Heart left ventricle (tissue), 16 donors: ENCODE results near the gene NUDT14. TPM values are rescaled to one million over a fixed set of nuclear protein-coding genes. Genes with fewer than 3 reads are reported as not detected.

ENCODE experiments used
- ATAC-seq, 4 donors: fragments of 200-7000 bp; cut with Tn5 transposase; one replicate each; pipeline ENCODE4 v1.9.1; 2020 to 2022; ENCODE audit warnings: moderate library complexity in 4 of 4, mild to moderate bottlenecking in 3 of 4, moderate number of reproducible peaks in 1 of 4
- DNase-seq, 5 donors: peaks; one replicate each; pipeline ENCODE4 v3.0.0-alpha.2; 2020
- H3K27ac ChIP-seq, 12 donors: fragments of 200-600 bp; sonication (generic) in 4 of 12; one replicate each; pipeline versions ENCODE4 v1.5.0 to v1.8.0; 2016 to 2022; ENCODE audit warnings: mild to moderate bottlenecking in 2 of 12
- H3K27me3 ChIP-seq, 9 donors: fragments of 200-600 bp; sonication (generic) in 2 of 9; one replicate each; pipeline versions ENCODE4 v1.5.1 to v1.8.0; 2016 to 2022; ENCODE audit warnings: mild to moderate bottlenecking in 3 of 9
- H3K36me3 ChIP-seq, 9 donors: fragments of 200-600 bp; sonication (generic) in 2 of 9; one replicate each; pipeline versions ENCODE4 v1.5.0 to v1.8.0; 2018 to 2022; ENCODE audit warnings: mild to moderate bottlenecking in 2 of 9
- H3K4me1 ChIP-seq, 12 donors: fragments of 200-600 bp; sonication (generic) in 4 of 12; one replicate each; pipeline versions ENCODE4 v1.5.0 to v1.8.0; 2016 to 2022; ENCODE audit warnings: mild to moderate bottlenecking in 3 of 12
- H3K4me3 ChIP-seq, 12 donors: fragments of 200-600 bp; sonication (generic) in 4 of 12; one replicate each; pipeline versions ENCODE4 v1.5.0 to v1.8.0; 2017 to 2022; ENCODE audit warnings: mild to moderate bottlenecking in 9 of 12, moderate library complexity in 4 of 12
- H3K9me3 ChIP-seq, 12 donors: fragments of 200-600 bp; sonication (generic) in 4 of 12; one replicate each; pipeline versions ENCODE4 v1.5.0 to v1.8.0; 2016 to 2022; ENCODE audit warnings: mild to moderate bottlenecking in 1 of 12
- POLR2A ChIP-seq, 2 donors: fragments of 450-650 bp; IDR thresholded peaks; one replicate each; pipeline ENCODE4 v1.6.1; 2017; ENCODE audit warnings: antibody characterized with exemption in 2 of 2, mild to moderate bottlenecking in 2 of 2, moderate library complexity in 2 of 2
- WGBS, 4 donors: extraction: QIAGEN DNeasy Blood & Tissue Kit in 2 of 4; methylation state at CpG; one replicate each; pipeline versions ENCODE4 v1.1.5 to v1.1.7; 2013 to 2018; 5-methylcytosine and 5-hydroxymethylcytosine counted together
- intact Hi-C, 10 donors: fragments of 100-400 bp; cut with DNase I; formaldehyde crosslinking; loops; one replicate each; pipeline versions ENCODE4 v1.11.1 to v1.14.2; 2022
- polyA plus RNA-seq, 2 donors: library from polyadenylated mRNA; stranded (reverse); fragments of 200-250 nt; gene quantifications; one replicate each; pipeline ENCODE4 v1.2.3, GENCODE V29; 2013
- total RNA-seq, 9 donors: library from RNA; depleted of rRNA in 2 of 9; stranded (reverse); fragments of >200 nt in 2 of 9; fragmentation: NEBNext Ultra II Directional in 3 of 9; extraction: Animal tissue kit (Norgen Biotek cat#: 25700) in 3 of 9; gene quantifications; one replicate each; pipeline versions ENCODE4 v1.1.0 to v1.2.4, GENCODE V29; 2016 to 2023
- TF ChIP-seq, protein P1 (sequence below), 12 donors: fragments of 200-600 bp; sonication (generic) in 4 of 12; IDR thresholded peaks; one replicate each; pipeline versions ENCODE4 v1.5.0 to v1.8.0; 2018 to 2022; ENCODE audit warnings: antibody characterized with exemption in 12 of 12, mild to moderate bottlenecking in 5 of 12
- donor health status: ischemic (EF 13 %, LVEDD 7.1; RV severe dilation, severe dysfunction).
- donor health status: healthy with polysubstance abuse.
- donor health status: DM: no; HTN: yes; CAD: no.
- donor health status: DM: no; HTN: no; CAD: no.
- donor health status: ischemic (EF 25% LVEDD 6.9; RV normal size, moderate dysfunction).
- donor health status: ischemic (EF 25% LVEDD 5.7; RV mildly dilated, moderate dysfunction).
- donor health status: healthy.
- donor health status: DM: yes; HTN: yes; CAD: no.
- donor health status: ischemic (EF 35%, LVEDD 5.7; RV mildly dilated, moderate dysfunction).
- donor health status: nonischemic (EF 11% LVEDD 7.7; RV severe dilation, severe dysfunction).
- donor health status: DM: yes; HTN: yes; CAD: no.
- donor health status: PGD.
- donor health status: ischemic (EF 29% LVEDD 5.4; RV normal size, mild dysfunction).
- donor health status: nonischemic (EF 23%, LVEDD 6.1; RV moderate dilation, normal function).

NUDT14 gene
- total and polyA plus RNA-seq, 11 donors = 14.3 to 48.9 (median 23.8) TPM

DNA sequence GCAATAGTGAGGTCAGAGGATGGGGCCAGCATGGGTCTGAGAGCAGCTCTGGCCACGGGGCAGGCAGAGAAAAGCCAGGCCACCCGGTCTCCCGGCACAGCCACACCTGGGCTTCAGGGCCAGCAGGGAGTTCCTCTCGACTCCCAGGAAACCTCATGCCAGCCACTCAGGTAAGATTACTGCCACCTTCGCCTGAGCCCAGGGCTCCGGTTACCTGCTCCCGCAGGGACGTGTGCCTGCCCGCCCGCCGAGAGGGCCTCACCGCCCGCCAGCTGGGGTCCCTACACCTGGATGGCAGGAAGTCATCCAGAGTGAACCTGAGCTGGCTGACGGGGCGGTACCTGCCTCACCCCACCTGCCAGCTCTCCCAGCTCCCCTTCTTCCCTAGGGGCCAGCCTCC is 19.8 kb downstream of the NUDT14 start:
- Histone ChIP-seq H3K4me1 (peaks cover 0 to 27% (median 9%) of the 10 kb centered on the region in 12 donors), H3K36me3 (no peaks in the 10 kb centered on the region), H3K27ac (no peak overlapping the region), H3K4me3 (no peak overlapping the region), H3K9me3 (no peaks in the 10 kb centered on the region), H3K27me3 (peaks cover 0 to 4% (median 0%) of the 10 kb centered on the region in 9 donors)
- WGBS, 4 donors = 68 to 86% (median 76%) methylated on average over 6 to 15 of the region's 15 CpGs
- no peak for TF ChIP-seq POLR2A (IDR thresholded peaks at IDR 0.05)
- TF ChIP-seq, protein P1, sequence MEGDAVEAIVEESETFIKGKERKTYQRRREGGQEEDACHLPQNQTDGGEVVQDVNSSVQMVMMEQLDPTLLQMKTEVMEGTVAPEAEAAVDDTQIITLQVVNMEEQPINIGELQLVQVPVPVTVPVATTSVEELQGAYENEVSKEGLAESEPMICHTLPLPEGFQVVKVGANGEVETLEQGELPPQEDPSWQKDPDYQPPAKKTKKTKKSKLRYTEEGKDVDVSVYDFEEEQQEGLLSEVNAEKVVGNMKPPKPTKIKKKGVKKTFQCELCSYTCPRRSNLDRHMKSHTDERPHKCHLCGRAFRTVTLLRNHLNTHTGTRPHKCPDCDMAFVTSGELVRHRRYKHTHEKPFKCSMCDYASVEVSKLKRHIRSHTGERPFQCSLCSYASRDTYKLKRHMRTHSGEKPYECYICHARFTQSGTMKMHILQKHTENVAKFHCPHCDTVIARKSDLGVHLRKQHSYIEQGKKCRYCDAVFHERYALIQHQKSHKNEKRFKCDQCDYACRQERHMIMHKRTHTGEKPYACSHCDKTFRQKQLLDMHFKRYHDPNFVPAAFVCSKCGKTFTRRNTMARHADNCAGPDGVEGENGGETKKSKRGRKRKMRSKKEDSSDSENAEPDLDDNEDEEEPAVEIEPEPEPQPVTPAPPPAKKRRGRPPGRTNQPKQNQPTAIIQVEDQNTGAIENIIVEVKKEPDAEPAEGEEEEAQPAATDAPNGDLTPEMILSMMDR (IDR thresholded peaks at IDR 0.05) = no peak
- intact Hi-C loops = loop anchor here in 3 of 10 donors (5.0 to 10.0 kb wide), 2 partner anchors 67 to 69 kb away; no protein-coding TSS in a partner anchor
- ATAC-seq (no peak), DNase-seq (no peak)

DNA sequence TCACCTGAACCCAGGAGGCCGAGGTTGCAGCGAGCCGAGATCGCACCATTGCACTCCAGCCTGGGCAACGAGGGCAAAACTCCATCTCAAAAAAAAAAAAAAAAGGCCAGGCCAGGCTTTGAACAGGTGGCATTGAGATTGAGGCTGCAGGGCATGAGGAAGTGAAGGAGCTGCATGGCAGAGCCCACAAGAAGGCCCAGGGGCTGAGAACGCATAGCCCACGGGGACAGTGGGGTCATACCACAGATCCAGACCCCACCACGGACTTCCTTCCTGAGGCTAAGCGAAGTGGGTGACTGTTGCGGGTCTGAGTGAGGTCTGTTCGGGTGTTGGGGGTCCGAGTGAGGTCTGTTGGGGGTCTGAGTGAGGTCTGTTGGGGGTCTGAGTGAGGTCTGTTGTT is 20.3 kb downstream of the NUDT14 start:
- Histone ChIP-seq H3K27me3 (no peaks in the 10 kb centered on the region), H3K4me3 (no peak overlapping the region), H3K36me3 (peaks cover 0 to under 1% (median 0%) of the 10 kb centered on the region in 9 donors), H3K4me1 (peaks cover 0 to 21% (median 6%) of the 10 kb centered on the region in 12 donors), H3K9me3 (no peaks in the 10 kb centered on the region), H3K27ac (no peak overlapping the region)
- TF ChIP-seq POLR2A (IDR thresholded peaks at IDR 0.05) = no peak
- TF ChIP-seq, protein P1 (IDR thresholded peaks at IDR 0.05) = no peak
- DNase-seq (no peak), ATAC-seq (no peak)
- intact Hi-C loops = loop anchor here in 3 of 10 donors (5.0 to 10.0 kb wide), 2 partner anchors 66 to 68 kb away; no protein-coding TSS in a partner anchor
- WGBS, 4 donors = 84 to 90% (median 87%) methylated on average over 12 of the region's 12 CpGs

DNA sequence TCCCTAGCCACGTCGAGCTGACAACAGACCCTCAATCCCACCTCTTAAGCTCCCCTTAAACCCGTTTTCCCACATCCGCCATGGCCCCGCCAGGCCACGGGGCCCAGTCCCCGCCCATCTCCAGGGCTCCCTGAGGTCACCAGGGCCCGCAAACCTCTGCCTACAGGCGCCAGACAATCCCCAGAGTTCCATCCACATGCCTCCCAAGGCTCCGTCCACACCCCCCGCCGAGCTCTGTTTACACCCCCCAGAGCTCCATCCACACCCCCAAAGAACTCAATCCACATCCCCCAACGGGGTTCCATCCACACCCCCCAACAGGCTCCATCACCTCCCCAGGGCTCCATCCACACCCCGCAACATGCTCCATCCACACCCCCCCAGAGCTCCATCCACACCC is 21.8 kb downstream of the NUDT14 start:
- DNase-seq (no peak), ATAC-seq (no peak)
- no peak overlapping the region for H3K4me3 ChIP-seq
- 84 to 92% (median 85%) methylated on average over 14 of the region's 14 CpGs for WGBS, 4 donors
- TF ChIP-seq, protein P1 (IDR thresholded peaks at IDR 0.05) = no peak
- TF ChIP-seq POLR2A (IDR thresholded peaks at IDR 0.05) = no peak
- H3K27ac ChIP-seq = no peak overlapping the region
- peaks cover 0 to 24% (median 4%) of the 10 kb centered on the region in 12 donors for H3K4me1 ChIP-seq
- intact Hi-C loops = loop anchor here in 1 of 10 donors (10.0 kb wide), 1 partner anchor 65 kb away; no protein-coding TSS in a partner anchor
- H3K27me3 ChIP-seq = no peaks in the 10 kb centered on the region
- H3K9me3 ChIP-seq = no peaks in the 10 kb centered on the region
- peaks cover 0 to 7% (median 0%) of the 10 kb centered on the region in 9 donors for H3K36me3 ChIP-seq

DNA sequence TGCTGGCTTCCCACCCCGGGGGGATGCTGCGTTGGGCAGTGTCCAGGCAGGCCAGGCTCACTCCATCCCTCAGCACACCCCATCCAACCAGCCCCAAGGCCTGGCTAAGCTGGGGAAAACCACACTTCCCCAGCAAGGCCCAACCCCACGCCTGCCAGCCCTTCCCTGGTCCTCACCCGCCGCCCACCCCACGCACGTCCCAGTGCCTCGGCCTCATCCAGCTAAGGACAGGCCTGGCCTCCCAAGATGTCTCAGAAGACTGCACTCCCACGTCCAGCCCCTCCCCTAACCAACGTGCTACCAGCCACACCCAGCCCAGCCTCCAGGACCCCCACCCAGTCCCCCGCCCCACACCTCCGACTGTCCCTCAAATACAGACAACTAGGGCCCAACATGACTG is 22.3 kb downstream of the NUDT14 start:
- intact Hi-C loops = loop anchor here in 1 of 10 donors (10.0 kb wide), 1 partner anchor 64 kb away; no protein-coding TSS in a partner anchor
- DNase-seq = no peak
- no peak overlapping the region for H3K4me3 ChIP-seq
- H3K27me3 ChIP-seq = no peaks in the 10 kb centered on the region
- no peak overlapping the region for H3K27ac ChIP-seq
- 81 to 87% (median 85%) methylated on average over 8 to 12 of the region's 12 CpGs for WGBS, 4 donors
- no peaks in the 10 kb centered on the region for H3K9me3 ChIP-seq
- peaks cover 0 to 30% (median 7%) of the 10 kb centered on the region in 12 donors for H3K4me1 ChIP-seq
- no peak for ATAC-seq
- no peak for TF ChIP-seq POLR2A (IDR thresholded peaks at IDR 0.05)
- TF ChIP-seq, protein P1 (IDR thresholded peaks at IDR 0.05) = no peak
- peaks cover 0 to 7% (median 0%) of the 10 kb centered on the region in 9 donors for H3K36me3 ChIP-seq
